CD14-positive monocyte (primary cell): Measurements from ENCODE around the gene VPS39. TPM values are rescaled to one million over a fixed set of nuclear protein-coding genes. Genes with fewer than 3 reads are reported as not detected.

Experiments
- DNase-seq, 3 donors: peaks; one replicate each; pipeline ENCODE4 v3.0.0-alpha.2; 2011 to 2022
- H2AFZ ChIP-seq: 2 replicates; pipeline ENCODE4 v1.6.0; 2012; ENCODE audit warnings: mild to moderate bottlenecking, low read depth, low read length, inconsistent platforms; ENCODE audit not compliant: insufficient read depth, poor library complexity, severe bottlenecking
- H3K27ac ChIP-seq, 2 donors: 1 replicate in 1 of 2; 2 replicates in 1 of 2; pipeline ENCODE4 v1.5.1; 2012 to 2013; ENCODE audit warnings: low read length in 2 of 2, control low read depth in 1 of 2, inconsistent platforms in 1 of 2, low read depth in 1 of 2, mild to moderate bottlenecking in 1 of 2
- H3K27me3 ChIP-seq, 2 donors: one replicate each; pipeline versions ENCODE4 v1.6.0 to v1.6.1; 2011 to 2013; ENCODE audit warnings: low read length in 2 of 2; ENCODE audit not compliant: control insufficient read depth in 2 of 2, insufficient read depth in 2 of 2
- H3K36me3 ChIP-seq, 2 donors: replicated peaks in 1 of 2; 1 replicate in 1 of 2; 2 replicates in 1 of 2; pipeline versions ENCODE4 v1.5.1 to v1.6.1; 2012 to 2013; ENCODE audit warnings: low read length in 2 of 2, control low read depth in 1 of 2, inconsistent platforms in 1 of 2, mild to moderate bottlenecking in 1 of 2; ENCODE audit not compliant: insufficient read depth in 2 of 2, control insufficient read depth in 1 of 2
- H3K4me1 ChIP-seq, 2 donors: 1 replicate in 1 of 2; 2 replicates in 1 of 2; pipeline versions ENCODE4 v1.5.1 to v1.6.1; 2012 to 2013; ENCODE audit warnings: low read length in 2 of 2, control low read depth in 1 of 2, inconsistent platforms in 1 of 2, mild to moderate bottlenecking in 1 of 2, moderate library complexity in 1 of 2; ENCODE audit not compliant: insufficient read depth in 2 of 2, control insufficient read depth in 1 of 2
- H3K4me2 ChIP-seq: replicated peaks from 2 replicates; pipeline ENCODE3; 2012; ENCODE audit warnings: low read length, moderate library complexity, mild to moderate bottlenecking; ENCODE audit not compliant: poor library complexity, severe bottlenecking; ENCODE audit errors: extremely low read depth
- H3K4me3 ChIP-seq, 3 experiments: fragments of 200-600 bp in 1 of 3; sonication (generic) in 1 of 3; replicated peaks in 1 of 3; 1 replicate in 2 of 3; 2 replicates in 1 of 3; pipeline ENCODE4 v1.5.1; 2011 to 2013; ENCODE audit warnings: low read length in 3 of 3, mild to moderate bottlenecking in 3 of 3, control low read depth in 2 of 3, low read depth in 2 of 3, inconsistent platforms in 1 of 3, moderate library complexity in 1 of 3
- H3K79me2 ChIP-seq: 2 replicates; pipeline ENCODE4 v1.6.0; 2012; ENCODE audit warnings: mild to moderate bottlenecking, control low read depth, inconsistent platforms, low read length, moderate library complexity; ENCODE audit not compliant: insufficient read depth
- H3K9ac ChIP-seq: 2 replicates; pipeline ENCODE4 v1.6.0; 2017; ENCODE audit warnings: low read length, mild to moderate bottlenecking; ENCODE audit not compliant: insufficient read depth, poor library complexity, severe bottlenecking
- H3K9me3 ChIP-seq, 2 donors: replicated peaks in 1 of 2; 1 replicate in 1 of 2; 2 replicates in 1 of 2; pipeline versions ENCODE4 v1.5.1 to v1.6.1; 2012 to 2013; ENCODE audit warnings: low read length in 2 of 2, control low read depth in 1 of 2; ENCODE audit not compliant: control insufficient read depth in 1 of 2, insufficient read depth in 1 of 2
- H4K20me1 ChIP-seq: 2 replicates; pipeline ENCODE4 v1.6.0; 2012; ENCODE audit warnings: mild to moderate bottlenecking, low read length, control low read depth, moderate library complexity; ENCODE audit not compliant: insufficient read depth
- H3K27ac Mint-ChIP-seq, 7 donors: one replicate each; pipeline ENCODE4 v1.8.0; 2020; ENCODE audit warnings: mild to moderate bottlenecking in 7 of 7, mixed read lengths in 7 of 7, moderate library complexity in 6 of 7, inconsistent platforms in 2 of 7
- H3K27me3 Mint-ChIP-seq, 3 donors: one replicate each; pipeline ENCODE4 v1.8.0; 2021 to 2022; ENCODE audit warnings: low read depth in 3 of 3, mild to moderate bottlenecking in 3 of 3, mixed read lengths in 3 of 3, moderate library complexity in 3 of 3, inconsistent platforms in 1 of 3
- H3K36me3 Mint-ChIP-seq, 2 donors: one replicate each; pipeline ENCODE4 v1.8.0; 2020; ENCODE audit warnings: mixed read lengths in 2 of 2, inconsistent platforms in 1 of 2, mild to moderate bottlenecking in 1 of 2
- H3K4me1 Mint-ChIP-seq: one replicate; pipeline ENCODE4 v1.8.0; 2020; ENCODE audit warnings: mild to moderate bottlenecking, mixed read lengths
- H3K4me3 Mint-ChIP-seq, 2 donors: one replicate each; pipeline ENCODE4 v1.8.0; 2020; ENCODE audit warnings: mild to moderate bottlenecking in 2 of 2, mixed read lengths in 2 of 2, moderate library complexity in 1 of 2
- H3K9me3 Mint-ChIP-seq, 7 donors: one replicate each; pipeline ENCODE4 v1.8.0; 2020 to 2022; ENCODE audit warnings: mixed read lengths in 7 of 7, mild to moderate bottlenecking in 6 of 7, moderate library complexity in 6 of 7, inconsistent platforms in 2 of 7
- CTCF ChIP-seq: fragments of 200-600 bp; IDR thresholded peaks from one replicate; pipeline ENCODE4 v1.8.0; 2022; ENCODE audit warnings: antibody characterized with exemption, mild to moderate bottlenecking
- WGBS: methylation state at CpG from one replicate; pipeline ENCODE4 v1.1.5; 2013; ENCODE audit warnings: missing lambda C conversion rate; ENCODE audit not compliant: insufficient coverage; 5-methylcytosine and 5-hydroxymethylcytosine counted together
- intact Hi-C, 2 donors: fragments of 100-400 bp; cut with micrococcal nuclease; formaldehyde crosslinking; loops; one replicate each; pipeline versions ENCODE4 v1.15.0 to v1.15.1; 2023
- polyA plus RNA-seq, 3 donors: library from polyadenylated mRNA; depleted of rRNA in 1 of 3; unstranded in 2 of 3; stranded (reverse) in 1 of 3; fragments of 300-500 nt in 2 of 3; fragments of >200 nt in 1 of 3; fragmentation: Illumina TruSeq in 2 of 3; gene quantifications; 1 replicate in 2 of 3; 2 replicates in 1 of 3; pipeline ENCODE4 v1.2.3, GENCODE V29; 2012 to 2021

VPS39 gene
- polyA plus RNA-seq, 3 donors = 16.8 to 102 (median 25.8) TPM

GRCh38 chr15:42198516-42198915 lies 9.6 kb downstream of the VPS39 start:
- peaks cover 5% of the 10 kb centered on the region for H3K4me1 Mint-ChIP-seq
- 100% methylated on average over 1 of the region's 1 CpG for WGBS
- no peak overlapping the region for H3K27ac ChIP-seq
- H3K27me3 ChIP-seq = no peaks in the 10 kb centered on the region
- peaks cover 36 to 68% of the 10 kb centered on the region in 2 donors for H3K36me3 ChIP-seq
- no peak overlapping the region for H3K4me3 ChIP-seq
- intact Hi-C loops = no loop called here
- peaks cover 0 to 3% (median 1%) of the 10 kb centered on the region in 7 donors for H3K9me3 Mint-ChIP-seq
- no peak for TF ChIP-seq CTCF
- peaks cover 60% of the 10 kb centered on the region for H4K20me1 ChIP-seq
- H3K4me1 ChIP-seq = no peaks in the 10 kb centered on the region
- no peak overlapping the region for H3K9ac ChIP-seq
- H3K4me3 Mint-ChIP-seq = no peak overlapping the region
- H3K27me3 Mint-ChIP-seq = peaks cover 0 to 2% (median 0%) of the 10 kb centered on the region in 3 donors
- DNase-seq = no peak
- no peaks in the 10 kb centered on the region for H3K9me3 ChIP-seq
- H2AFZ ChIP-seq = no peak overlapping the region
- H3K36me3 Mint-ChIP-seq = peaks cover 46 to 81% of the 10 kb centered on the region in 2 donors
- H3K27ac Mint-ChIP-seq = no peak overlapping the region
- peaks cover 66% of the 10 kb centered on the region for H3K79me2 ChIP-seq
- no peak overlapping the region for H3K4me2 ChIP-seq

- H3K9me3 ChIP-seq = no peaks in the 10 kb centered on the region
- H4K20me1 ChIP-seq = peaks cover 38% of the 10 kb centered on the region
- H3K9ac ChIP-seq = no peak overlapping the region
- peak overlapping the region in 3 of 7 donors; percentile 63 to 73 (median 63) for H3K27ac Mint-ChIP-seq
- no peak overlapping the region for H3K4me3 Mint-ChIP-seq
- WGBS = no CpG with 5 or more reads among the region's 5 CpGs
- peaks cover 2% of the 10 kb centered on the region for H3K4me1 Mint-ChIP-seq
- no peak for TF ChIP-seq CTCF
- H3K4me2 ChIP-seq = no peak overlapping the region
- peak overlapping the region in 1 of 2 donors; percentile 26 for H3K27ac ChIP-seq
- peaks cover 0 to 4% (median 1%) of the 10 kb centered on the region in 7 donors for H3K9me3 Mint-ChIP-seq
- no peak overlapping the region for H3K4me3 ChIP-seq
- H3K36me3 Mint-ChIP-seq = peaks cover 56 to 89% of the 10 kb centered on the region in 2 donors
- no peaks in the 10 kb centered on the region for H3K27me3 ChIP-seq
- peaks cover 0 to 2% (median 0%) of the 10 kb centered on the region in 3 donors for H3K27me3 Mint-ChIP-seq
- DNase-seq = peak; percentile 19 to 69 (median 56)
- no peaks in the 10 kb centered on the region for H3K4me1 ChIP-seq
- intact Hi-C loops = no loop called here
- peaks cover 45% of the 10 kb centered on the region for H3K79me2 ChIP-seq
- H2AFZ ChIP-seq = no peak overlapping the region
- peaks cover 50 to 76% of the 10 kb centered on the region in 2 donors for H3K36me3 ChIP-seq
These were observed 13.6 kb downstream of the VPS39 start for GRCh38 chr15:42194513-42194912.
